SW480 (cell line): ENCODE measurements around the gene CAMTA1.

Experiments used
- DNase-seq: peaks from one replicate; pipeline ENCODE4 v3.0.0-alpha.2; 2016; ENCODE audit warnings: low spot score

Gene CAMTA1

DNA sequence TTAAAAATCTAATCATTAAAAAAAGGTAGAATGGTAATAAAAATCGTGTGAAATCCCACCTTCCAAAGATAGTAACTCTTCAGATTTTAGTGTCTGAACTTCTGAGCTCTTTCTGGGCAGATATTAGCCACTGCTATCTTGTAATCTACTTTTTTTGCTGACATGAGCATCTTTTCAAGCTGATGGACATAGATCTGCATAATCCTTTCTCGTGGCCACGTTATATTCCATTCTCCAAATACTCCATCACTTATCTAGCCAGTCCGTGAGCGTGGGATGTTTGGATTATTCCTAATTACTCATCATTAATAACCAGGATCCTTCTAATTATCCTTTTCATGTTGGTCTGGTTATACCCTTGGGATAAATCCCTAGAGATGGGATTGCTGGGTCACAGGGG, 731.7 kb downstream of the CAMTA1 start:
- DNase-seq = no peak

DNA sequence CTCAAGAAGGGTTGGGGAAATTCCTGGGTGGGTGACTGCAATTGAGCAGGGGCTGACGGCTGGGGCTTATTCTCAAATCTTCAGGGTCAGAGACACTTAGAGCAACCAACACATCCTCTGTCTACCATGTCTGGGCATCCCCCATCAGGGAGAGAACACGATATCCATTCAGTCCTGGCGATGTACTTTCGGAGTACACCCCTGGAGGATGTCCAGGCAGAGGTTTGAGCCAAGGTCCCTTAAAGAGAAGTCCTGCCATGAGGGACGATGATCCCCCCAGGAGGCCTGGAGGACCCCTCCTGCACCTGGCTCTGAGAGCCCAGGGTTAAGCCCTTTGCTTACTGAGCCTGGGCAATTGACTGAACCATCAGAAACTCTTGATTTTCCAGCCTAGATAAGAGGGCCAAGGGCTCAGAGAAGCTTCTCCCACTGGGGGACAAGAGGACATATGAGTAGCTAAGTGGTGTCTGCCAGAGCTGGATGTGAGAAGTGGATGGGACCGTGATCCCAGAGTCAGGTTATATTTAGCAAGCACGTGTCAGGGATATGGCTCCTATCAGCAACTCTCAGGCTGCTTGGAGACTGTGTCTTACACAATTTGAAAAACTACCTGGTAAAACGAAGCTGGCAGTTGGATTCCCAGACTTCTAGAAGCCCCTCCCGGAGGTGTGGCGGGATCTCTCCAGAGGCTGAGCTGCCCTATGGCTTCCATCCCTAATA, 732.5 kb downstream of the CAMTA1 start:
- DNase-seq = no peak

DNA sequence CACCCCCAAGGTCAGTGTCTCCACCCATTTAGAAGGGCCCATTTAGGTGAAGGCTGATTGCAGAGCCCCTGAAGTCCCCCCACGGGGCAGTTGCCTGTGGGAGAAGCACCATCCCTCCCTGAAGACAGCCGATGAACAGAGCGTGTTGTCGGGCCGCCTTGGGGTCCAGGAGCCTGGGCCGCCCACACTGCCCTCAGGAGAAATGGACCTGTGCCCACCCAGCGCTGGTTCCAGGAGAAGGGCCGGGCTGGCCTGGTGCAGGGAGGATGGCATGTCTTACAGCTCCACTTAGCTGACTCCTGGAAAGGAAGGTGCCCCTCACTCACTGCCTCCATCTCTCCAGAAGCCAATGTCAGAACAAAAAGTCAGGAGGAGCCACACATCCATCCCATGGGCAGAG, 733.2 kb downstream of the CAMTA1 start:
- no peak for DNase-seq

DNA sequence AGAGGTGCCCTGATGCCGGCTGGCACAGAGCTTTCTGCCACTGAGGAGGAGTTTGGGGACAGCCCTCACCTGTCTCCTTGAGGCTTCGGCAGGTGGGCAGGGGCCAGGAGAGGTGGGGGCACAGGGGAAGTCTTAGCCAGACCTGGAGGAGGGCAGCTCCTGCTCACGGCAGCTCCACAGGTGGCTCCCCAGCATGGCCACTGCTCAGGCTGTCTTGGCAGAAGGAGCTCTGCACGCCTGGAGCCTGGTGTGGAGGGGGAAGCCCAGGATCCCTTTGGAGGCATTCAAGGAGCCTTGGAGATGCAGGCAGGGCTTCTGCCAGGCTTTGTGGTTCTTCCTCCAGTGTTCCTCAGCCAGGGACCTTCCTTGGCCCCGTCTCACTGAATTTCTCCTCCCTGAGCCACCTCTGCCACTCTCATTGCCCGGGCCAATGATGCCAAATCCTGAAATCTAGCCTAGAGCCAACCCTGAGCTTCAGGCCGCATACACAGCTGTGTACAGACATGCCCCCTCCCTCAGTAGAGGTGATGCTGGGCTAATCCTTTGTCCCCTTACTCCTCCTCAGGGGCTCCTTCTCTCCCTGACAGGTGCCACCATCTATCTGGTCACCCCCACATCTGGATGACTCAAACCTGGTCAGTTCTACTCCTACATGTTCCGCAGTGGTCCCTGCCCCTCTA, 734.1 kb downstream of the CAMTA1 start:
- DNase-seq = no peak

DNA sequence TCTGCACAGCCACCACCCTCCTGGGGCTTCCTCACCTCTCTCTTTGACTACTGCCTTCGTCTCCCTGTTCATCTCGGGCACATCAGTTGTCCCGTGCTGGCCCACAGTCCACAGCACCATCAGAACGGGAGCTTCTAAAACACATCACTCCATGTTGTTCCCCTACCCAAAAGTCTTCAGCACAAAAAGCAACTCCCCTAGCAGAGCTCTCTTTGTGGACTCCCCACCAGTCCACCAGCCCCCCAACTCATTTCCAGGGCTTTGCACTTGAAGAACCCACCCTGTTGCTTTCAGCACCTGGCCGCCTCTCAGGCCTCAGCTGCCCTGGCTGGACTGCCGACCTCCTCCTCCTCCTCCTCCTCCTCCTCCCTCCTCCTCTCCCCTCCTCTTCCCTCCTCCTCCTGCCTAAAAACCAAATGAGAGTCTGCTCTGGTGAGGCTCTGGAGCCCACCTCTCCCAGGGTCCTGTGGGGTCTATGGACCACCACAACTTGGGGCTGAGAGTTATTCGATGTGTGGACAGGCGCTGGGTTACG, 734.7 kb downstream of the CAMTA1 start:
- DNase-seq = no peak

DNA sequence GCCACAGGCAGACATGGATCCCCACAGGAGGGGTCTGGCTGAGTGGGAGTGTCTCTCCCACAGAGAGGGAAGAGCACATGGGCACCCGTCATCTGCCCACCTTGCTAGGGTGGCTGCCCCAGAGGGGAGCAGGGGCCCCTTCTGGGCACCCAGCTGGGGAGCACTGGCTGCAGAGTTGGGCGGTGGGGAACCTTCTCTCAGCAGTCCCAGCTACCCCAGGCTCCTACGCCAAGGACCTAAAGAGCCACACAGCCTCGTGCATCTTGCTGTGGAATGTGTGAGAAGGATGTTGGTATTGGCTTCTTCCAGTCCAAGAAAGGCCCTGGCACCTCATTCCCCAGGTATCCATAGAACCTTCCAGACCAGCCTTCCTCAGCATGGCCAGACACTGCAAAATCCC, 735.2 kb downstream of the CAMTA1 start:
- DNase-seq = no peak

DNA sequence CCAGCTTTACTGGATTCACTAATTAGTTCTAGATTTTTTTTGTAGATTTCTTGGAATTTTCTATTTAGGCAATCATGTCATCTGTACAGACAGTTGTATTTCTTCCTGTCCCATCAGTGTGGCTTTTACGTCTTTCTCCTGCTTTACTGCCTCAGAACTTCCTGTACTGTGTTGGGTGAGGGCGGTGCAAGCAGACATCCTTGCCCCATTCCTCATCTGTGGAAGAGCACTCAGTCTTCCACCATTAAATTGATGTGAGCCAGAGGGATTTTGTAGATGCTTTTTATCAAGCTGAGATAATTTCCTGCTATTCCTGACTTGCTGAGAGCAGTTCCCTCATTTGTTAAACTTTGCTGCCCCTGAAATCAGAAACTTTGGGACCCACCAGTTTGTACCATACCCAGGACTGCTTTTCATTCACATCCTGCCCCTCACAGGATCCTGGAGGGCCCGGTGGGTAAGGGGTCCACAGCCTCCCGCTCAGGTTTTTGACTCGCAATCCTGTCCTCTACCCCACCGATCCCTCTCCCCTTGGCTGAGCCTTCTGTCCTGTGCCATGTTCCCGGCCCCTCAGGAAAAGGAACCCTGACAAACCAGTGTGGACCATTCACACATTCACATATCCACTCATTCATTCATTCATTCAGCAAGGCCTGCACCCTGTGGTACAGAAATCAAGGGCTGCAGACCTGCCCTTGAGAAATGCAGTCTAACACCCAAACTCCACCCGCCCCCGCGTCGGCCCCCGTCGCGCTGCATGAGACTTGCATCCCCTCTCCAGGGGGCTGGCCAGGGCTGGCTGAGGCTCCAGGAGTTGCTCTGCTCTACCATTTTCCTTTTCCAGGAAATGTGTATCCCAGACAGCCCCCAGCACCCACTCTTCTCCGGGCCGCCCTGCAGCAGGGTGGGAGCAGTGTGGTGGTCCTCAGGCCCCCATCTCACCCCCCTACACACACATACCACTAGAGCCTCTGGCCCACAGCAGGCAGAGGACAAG, 739.4 kb downstream of the CAMTA1 start:
- no peak for DNase-seq

DNA sequence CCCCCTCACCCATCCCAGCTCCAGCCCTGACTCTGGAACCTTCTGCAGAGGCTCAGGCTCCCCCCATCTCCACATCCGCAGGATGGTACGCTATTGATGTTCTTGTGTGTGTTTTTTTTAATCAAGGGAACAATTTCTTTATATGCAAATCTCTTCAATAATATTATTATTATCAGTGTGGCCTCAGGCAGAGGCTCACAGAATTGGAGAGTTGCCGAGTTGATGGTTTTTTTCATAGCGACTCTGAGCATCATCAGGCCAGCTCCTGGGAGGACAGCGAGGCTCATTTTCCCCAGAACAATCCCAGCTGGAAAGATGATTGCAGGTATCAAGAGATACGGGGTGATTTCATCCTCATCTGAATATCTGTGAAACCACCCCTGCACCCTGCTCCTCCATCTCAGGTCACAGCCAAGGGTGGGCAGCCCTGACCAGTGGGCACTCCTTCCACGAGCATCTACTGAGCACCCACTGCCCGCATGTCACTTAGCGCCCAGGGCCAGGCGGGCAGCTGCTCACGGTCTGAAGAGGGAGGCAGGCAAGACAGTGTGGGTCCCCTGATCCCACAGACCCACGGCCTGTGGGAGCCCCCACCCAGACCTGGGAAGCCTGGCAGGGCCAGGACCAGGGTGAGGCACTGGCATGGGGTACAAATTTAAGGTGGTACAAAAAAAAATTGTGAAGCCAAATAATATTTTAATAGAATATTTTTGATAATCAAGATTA, 740.2 kb downstream of the CAMTA1 start:
- DNase-seq = no peak

DNA sequence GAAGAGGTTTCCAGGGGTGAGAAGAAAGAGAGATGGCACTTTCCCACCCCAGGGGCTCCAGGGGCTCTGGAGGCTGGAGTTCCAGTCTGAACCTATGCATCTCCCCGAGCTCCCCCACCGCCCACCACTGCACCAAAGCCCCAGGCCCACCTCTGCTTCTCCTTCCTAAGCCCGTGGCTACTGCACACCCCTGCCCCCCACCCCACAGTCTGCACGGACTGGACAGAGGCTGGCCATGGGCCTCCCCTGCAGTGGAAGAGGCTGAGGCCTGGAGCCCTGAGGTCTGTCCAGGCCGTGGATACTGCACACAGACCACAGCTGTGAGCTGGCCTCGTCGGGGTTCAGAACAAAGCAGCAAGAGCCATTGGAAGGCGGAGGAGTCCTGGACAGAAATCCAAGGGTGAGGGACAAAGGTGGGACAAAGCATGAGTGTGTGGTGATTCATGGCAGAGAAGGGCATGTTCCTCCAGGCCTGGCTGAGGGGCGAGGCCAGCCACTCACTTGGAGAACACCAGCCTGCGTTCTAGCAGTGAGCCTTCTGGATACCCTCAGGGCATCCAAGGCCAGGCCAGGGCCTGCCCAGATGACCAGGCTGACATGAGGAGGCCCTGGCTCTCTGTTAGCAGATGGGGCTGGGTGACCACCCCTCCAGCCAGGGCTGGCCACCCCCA, 741.1 kb downstream of the CAMTA1 start:
- DNase-seq = no peak

DNA sequence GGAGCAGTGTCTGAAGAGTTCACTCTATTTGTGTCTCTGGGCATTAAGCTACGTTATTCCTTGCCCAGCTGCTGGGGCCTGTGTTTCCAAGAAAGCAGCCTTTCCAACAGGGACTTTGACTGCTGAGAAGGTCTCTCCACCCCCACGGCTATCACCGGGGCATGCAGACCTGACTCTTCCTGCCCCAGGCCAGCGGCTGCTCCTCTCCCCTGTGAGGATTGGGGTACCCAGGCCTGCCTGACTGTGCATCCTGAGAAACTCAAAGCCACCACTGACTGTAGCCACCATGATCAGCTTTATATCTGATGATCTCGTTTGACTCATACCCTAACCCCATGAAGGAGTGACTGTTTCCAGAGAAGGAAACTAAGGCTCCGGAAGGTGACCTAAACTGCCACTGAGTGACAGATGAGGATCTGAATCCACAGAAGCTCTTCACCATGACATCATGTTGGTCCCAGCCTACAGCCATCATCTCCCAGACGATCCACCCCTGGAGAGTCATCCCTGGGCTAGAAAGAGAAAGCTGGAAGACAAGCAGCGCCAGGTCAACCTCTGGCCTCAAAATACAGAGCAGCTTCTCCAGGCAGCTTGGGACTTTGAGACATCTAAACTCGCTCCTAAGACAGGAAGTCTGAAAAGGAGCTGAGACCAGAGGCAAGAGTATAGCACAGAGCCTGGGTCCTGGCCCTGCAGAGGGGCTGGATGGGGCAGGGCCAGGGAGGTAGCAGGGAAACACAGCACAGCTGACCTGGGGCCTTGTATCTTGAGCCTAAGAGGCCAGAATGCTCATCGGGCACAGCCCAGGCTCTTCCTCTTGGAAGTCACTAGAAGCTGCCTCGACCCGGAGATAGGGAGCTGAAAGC, 741.8 kb downstream of the CAMTA1 start:
- DNase-seq = no peak

DNA sequence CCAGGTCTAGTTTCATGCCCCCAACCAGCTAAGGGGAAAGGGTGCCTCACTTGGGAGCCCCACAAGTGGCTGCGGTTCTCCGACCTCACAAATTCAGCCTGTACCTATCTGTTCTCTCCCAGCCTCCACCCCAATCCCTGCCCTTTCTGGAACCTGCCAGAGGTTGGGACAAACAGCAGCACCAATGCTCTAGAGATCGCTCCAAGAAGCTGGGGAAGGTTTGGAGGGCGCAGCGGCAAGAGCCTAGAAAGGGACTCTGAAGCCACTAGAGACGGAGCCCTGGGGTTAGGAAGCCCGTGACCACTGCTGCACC, 742.4 kb downstream of the CAMTA1 start:
- no peak for DNase-seq

DNA sequence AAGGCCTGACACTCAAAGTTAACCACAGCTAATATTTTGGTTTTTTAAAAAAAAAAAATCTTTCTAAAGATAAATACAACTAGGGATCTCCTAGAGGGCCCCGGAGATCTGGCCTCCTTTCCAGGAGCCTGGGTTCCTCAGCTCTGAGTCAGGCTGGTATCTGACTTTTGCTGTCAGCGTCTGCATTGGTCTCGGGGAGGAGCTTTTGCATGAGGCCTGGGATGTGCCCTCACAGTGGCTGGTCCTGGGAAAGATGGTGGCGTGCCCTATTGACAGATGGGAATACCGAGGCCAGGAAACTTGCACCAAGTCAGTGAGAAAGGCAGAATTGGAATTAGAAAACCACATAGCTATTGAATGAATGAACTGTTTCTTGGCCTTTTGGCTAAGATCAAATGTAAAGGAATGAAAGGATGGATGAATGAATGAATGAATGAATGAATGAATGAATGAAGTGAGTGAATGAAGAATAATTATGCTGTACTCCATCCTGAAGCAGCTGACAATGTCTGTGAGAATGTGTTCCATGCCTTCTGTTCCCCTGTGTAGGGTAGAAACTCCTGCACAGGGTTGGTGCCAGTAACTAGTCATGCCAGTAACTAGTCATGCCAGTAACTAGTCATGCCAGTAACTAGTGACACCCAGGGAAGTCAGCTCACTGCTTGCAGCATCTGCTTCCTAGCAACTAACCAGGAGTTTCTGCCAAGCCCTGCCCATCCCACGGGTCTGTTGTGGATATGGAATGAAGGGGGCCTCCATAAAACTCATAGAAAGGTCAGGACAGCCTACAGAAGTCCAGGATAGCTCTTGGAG, 743.3 kb downstream of the CAMTA1 start:
- DNase-seq = no peak

DNA sequence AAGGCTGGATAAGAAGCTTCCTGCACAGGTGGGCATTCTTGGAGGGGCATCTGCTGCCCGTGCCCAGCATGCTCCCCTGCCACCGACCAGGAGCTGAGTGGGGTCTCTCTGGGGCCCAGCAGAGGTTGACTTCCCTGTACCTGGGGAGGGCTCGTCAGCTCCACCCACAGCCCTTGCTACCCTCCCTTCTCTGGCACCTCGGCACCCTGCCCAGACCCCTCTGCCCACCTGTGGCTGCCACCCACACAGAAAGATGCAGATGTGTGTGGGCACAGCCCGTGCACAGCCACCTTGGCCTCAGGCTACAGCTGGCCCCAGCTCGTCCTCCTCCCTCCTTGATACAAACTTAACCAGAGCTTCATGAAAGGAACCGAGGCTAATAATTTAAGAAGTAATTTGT, 744.7 kb downstream of the CAMTA1 start:
- no peak for DNase-seq

DNA sequence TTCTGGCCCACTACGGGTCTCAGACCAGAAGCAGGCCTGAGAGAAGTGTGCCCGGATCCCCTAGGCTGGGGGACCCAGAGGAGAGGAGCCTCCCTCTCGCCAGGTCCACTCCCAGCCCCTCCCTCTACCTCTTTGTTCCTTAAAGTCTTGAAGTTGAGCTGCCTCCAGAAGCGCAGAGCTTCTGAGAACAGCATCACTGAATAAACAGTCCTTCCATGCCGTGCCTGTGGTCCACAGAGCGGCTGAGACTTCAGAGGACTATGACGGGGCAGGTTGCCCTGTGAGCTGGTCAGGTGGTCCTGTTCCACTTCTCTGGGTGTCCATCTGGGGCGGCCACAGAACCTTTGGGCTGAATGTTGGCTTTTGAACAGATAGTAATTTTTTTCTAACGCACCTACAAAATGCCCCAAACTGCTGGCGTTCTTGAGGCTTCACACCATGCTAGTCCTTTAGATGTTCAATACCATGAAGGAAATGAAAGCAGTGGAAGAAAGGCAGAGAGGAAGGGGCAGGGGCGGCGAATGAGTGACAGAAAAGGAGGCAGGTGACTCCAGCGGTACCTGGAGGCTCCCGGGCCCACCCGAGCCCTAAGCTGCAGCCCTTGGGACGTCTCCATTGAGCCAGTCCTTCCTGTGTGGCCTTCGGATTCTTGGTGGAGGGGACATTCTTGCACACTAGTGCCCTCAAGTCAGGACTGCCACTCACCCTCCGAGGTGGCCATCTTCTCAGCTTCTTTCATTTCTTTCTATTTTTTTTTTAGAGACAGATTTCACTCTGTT, 746.5 kb downstream of the CAMTA1 start:
- DNase-seq = no peak

DNA sequence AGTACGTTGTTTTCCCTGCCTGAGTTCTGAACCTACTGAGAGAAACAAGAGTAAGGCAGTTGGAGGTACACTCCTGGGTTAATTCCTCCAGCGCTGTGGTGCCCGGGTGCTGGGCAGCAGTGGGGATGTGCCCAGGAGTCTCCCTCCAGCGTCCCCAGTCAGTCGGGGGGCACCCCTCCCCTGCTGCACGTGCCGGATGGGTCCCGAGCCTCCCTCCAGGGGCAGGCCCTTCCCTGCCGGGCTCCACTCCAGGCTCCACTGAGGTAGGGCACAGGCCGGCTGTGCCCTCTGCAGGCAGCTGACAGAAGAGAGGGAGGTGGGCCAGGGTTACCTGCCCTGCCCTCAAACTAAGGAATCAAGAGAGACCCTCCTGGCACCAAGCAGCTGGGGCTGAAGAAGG, 747.8 kb downstream of the CAMTA1 start:
- no peak for DNase-seq

DNA sequence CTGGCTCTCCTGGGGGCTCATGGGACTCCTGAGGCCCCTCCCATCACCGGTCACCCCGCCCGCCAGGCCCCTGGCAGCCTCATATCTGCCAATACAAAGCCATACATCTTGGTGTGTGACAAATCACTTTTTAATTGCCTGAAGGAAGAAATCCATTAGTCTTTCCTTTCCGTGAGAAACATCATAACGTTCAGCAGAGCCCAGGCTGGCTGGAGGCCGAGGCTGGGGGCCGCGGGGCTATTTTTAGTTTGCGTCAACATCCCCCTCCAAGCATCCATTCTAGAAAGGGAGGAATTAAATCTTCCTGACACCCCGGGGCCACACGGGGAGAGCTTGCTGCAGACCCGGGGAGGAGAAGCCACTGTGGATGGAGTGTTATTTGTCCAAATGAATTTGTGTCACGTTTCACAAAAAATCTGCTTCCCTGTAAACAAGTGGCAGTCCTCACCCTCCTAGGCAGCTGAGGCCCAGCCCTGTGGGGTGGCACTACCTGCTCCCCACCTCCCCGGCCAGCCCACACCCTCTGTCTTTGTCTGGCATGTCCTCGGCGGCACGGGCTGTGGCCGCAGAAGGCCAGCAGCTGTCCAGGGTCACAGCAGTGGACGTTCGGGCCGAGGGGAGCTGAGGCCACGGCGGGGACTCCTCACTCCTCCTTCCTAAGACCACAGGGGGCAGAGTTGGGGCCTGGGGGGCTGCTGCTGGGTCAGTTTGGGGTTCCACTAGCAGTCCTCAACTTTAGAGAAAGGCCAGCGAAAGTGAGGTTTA, 749.0 kb downstream of the CAMTA1 start:
- DNase-seq = no peak

DNA sequence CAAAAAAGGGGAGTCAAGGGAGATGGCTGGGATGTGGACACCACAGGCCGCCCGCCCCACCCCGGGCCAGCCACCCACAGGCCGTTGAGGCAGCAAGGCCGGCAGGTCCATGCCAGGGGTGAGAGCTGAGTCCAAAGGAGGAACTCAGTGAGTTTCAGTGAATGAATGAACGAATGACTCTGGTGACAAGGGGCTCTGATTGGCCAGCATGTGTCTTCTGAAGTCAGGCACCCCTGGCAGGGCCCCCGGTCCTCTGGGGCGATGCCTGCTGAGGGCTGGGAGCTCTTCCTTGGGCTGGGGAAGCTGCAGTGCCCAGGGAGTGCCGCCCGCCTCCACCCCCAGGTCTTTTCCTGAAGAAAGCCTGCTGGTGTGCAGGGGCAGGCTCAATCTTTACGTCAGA, 749.8 kb downstream of the CAMTA1 start:
- no peak for DNase-seq
